Transverse colon (tissue), 3 donors: ENCODE results near the gene ZNF765.

Experiments
- CTCF ChIP-seq, 5 experiments: fragments of 200-600 bp in 3 of 5; fragments of 450-650 bp in 2 of 5; sonication (generic) in 3 of 5; IDR thresholded peaks; 1 replicate in 2 of 5; 2 replicates in 3 of 5; pipeline ENCODE4 v1.5.1; 2016 to 2017; ENCODE audit warnings: antibody characterized with exemption in 5 of 5, inconsistent platforms in 3 of 5, mild to moderate bottlenecking in 2 of 5, moderate library complexity in 1 of 5
- POLR2A ChIP-seq: fragments of 450-650 bp; IDR thresholded peaks from one replicate; pipeline ENCODE4 v1.6.1; 2016; ENCODE audit warnings: antibody characterized with exemption, mild to moderate bottlenecking, moderate library complexity

DNA sequence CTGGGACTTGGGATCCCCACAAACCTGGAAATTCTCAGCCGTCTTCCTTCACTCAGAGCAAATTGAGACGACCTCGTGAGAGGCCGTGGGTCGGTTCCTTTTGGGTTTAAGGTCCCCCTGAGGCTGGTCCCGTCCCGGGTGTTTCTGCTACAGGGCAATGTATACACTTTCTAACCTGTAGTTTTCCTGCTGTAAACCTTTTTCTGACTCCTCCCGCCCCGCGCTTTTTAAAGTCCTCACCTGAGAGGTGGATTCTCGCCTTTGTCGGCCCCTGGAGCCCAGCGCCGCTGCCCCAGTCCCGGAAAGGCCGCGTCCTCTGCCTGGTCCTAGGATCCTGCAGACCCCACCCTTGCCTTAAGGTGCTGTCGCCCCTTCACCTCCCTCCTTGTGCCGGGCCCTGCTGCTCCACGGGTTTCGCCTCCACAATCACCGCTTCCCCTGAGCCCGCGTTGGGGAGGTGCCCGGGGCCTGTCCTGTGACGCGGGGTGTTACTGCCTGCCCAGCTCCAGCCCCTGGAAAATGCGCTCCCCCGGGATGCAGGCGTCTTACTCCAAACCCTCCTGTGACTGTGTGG, 37.2 kb downstream of the ZNF765 start:
- no peak for TF ChIP-seq CTCF (IDR thresholded peaks at IDR 0.05)
- no peak for TF ChIP-seq POLR2A
